ENCODE measurements around the gene GJB5. TPM values are rescaled to one million over a fixed set of nuclear protein-coding genes. Genes with fewer than 3 reads are reported as not detected.

GJB5 gene
- total and polyA plus RNA-seq, 9 of the 15 experiments (the other 6 are each of a cell fraction or from before 2014, with no cell fraction given) = 0.04 TPM; not detected in 8

DNA sequence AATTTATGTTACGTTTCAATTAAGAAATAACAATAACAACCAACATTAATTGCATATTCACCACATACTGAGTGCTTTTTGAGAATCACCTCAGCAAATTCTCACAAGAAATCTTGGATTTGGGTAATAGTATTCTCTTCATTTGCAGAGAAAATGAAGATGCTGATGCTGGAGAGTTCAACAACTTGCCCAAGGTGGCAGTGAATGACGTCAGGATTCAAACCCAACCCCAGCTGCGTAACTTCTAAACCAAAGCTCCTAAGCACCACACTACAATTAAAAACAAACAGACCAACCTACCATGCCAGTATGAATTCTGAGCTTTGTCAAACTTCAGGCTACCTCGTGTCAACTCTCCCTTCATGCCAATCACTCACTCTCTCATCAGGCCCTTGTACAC lies 46.7 kb upstream of the GJB5 start:
- WGBS (ENCODE audit: insufficient coverage, low coverage, missing lambda C conversion rate) = 2% methylated on average over 4 of the region's 4 CpGs
- Histone ChIP-seq H3K27ac (ENCODE audit: extremely low read depth, low read depth, low read length) (no peak overlapping the region), H3K79me2 (ENCODE audit: control insufficient read depth, insufficient read depth, low read length) (no peaks in the 10 kb centered on the region), H3K36me3 (ENCODE audit: control insufficient read depth, insufficient read depth, low read length) (no peaks in the 10 kb centered on the region), H3K4me3 (no peak overlapping the region), H3K9me1 (ENCODE audit: control insufficient read depth, insufficient read depth, low read length) (no peaks in the 10 kb centered on the region), H3K9ac (ENCODE audit: insufficient read depth in 1 of 2, low read depth in 2 of 2, low read length in 2 of 2) (no peak overlapping the region), H3K9me3 (replicated peaks; ENCODE audit: control insufficient read depth, insufficient read depth, low read depth, low read length) (no peaks in the 10 kb centered on the region), H3K27me3 (ENCODE audit: control insufficient read depth in 2 of 2, insufficient read depth in 2 of 2, low read length in 2 of 2) (peaks cover 2 to 13% of the 10 kb centered on the region in 2 experiments; a peak in 3 of 5 replicates), H2AFZ (ENCODE audit: low read depth, low read length) (no peak overlapping the region), H3K4me2 (ENCODE audit: insufficient read depth, low read length) (no peak overlapping the region), H3K4me1 (replicated peaks in 1 of 2; ENCODE audit: control insufficient read depth in 2 of 2, insufficient read depth in 2 of 2, low read length in 2 of 2) (no peaks in the 10 kb centered on the region), H4K20me1 (replicated peaks; ENCODE audit: control insufficient read depth, insufficient read depth, low read length) (no peaks in the 10 kb centered on the region)
- no TSS peak for BruUV-seq (replicated peaks)
- TF ChIP-seq ZNF695 (CRISPR knock-in tag; IDR thresholded peaks at IDR 0.05) = no peak
- no peak for TF ChIP-seq TAF9B (IDR thresholded peaks at IDR 0.05; ENCODE audit: partially characterized antibody)
- TF ChIP-seq, protein P1, sequence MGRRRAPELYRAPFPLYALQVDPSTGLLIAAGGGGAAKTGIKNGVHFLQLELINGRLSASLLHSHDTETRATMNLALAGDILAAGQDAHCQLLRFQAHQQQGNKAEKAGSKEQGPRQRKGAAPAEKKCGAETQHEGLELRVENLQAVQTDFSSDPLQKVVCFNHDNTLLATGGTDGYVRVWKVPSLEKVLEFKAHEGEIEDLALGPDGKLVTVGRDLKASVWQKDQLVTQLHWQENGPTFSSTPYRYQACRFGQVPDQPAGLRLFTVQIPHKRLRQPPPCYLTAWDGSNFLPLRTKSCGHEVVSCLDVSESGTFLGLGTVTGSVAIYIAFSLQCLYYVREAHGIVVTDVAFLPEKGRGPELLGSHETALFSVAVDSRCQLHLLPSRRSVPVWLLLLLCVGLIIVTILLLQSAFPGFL (CRISPR knock-in tag; IDR thresholded peaks at IDR 0.05) = no peak
- no peak for TF ChIP-seq SNRNP70 (optimal IDR thresholded peaks at IDR 0.05; ENCODE audit: low read depth, low read length)
- TF ChIP-seq LEF1 (IDR thresholded peaks at IDR 0.05) = no peak
- no peak for TF ChIP-seq CSDE1 (IDR thresholded peaks at IDR 0.05)
- TF ChIP-seq, protein P2, sequence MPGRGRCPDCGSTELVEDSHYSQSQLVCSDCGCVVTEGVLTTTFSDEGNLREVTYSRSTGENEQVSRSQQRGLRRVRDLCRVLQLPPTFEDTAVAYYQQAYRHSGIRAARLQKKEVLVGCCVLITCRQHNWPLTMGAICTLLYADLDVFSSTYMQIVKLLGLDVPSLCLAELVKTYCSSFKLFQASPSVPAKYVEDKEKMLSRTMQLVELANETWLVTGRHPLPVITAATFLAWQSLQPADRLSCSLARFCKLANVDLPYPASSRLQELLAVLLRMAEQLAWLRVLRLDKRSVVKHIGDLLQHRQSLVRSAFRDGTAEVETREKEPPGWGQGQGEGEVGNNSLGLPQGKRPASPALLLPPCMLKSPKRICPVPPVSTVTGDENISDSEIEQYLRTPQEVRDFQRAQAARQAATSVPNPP (IDR thresholded peaks at IDR 0.05; ENCODE audit: borderline replicate concordance, insufficient read depth, insufficient read length) = no peak
- TF ChIP-seq GTF2F1 (IDR thresholded peaks at IDR 0.05; ENCODE audit: low read depth, low read length) = no peak
- TF ChIP-seq, protein P3, sequence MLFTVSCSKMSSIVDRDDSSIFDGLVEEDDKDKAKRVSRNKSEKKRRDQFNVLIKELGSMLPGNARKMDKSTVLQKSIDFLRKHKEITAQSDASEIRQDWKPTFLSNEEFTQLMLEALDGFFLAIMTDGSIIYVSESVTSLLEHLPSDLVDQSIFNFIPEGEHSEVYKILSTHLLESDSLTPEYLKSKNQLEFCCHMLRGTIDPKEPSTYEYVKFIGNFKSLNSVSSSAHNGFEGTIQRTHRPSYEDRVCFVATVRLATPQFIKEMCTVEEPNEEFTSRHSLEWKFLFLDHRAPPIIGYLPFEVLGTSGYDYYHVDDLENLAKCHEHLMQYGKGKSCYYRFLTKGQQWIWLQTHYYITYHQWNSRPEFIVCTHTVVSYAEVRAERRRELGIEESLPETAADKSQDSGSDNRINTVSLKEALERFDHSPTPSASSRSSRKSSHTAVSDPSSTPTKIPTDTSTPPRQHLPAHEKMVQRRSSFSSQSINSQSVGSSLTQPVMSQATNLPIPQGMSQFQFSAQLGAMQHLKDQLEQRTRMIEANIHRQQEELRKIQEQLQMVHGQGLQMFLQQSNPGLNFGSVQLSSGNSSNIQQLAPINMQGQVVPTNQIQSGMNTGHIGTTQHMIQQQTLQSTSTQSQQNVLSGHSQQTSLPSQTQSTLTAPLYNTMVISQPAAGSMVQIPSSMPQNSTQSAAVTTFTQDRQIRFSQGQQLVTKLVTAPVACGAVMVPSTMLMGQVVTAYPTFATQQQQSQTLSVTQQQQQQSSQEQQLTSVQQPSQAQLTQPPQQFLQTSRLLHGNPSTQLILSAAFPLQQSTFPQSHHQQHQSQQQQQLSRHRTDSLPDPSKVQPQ (CRISPR knock-in tag; IDR thresholded peaks at IDR 0.05; ENCODE audit: borderline replicate concordance) = no peak
- DNase-seq (ENCODE audit: extremely low read depth in 1 of 4, low spot score in 3 of 4) = no peak
- ChIA-PET CTCF (ENCODE audit: low intra/inter-chr PET ratio) (no interaction called here), POLR2A (interaction anchor here (0.7 kb wide), 1 partner anchor 10 kb away, joined by 3 read pairs; no protein-coding TSS in a partner anchor)
- intact Hi-C loops (cut with micrococcal nuclease) (no loop called here), in situ Hi-C loops (cut with MboI) (no loop called here)
- no peak for ATAC-seq
- FAIRE-seq = no peak

Measured in K562 (cell line).